HG02798 (cell line): ENCODE measurements around the gene USP32.
A peak's percentile ranks its signal among the peaks of the same experiment; 100 is the strongest.
"Not testable (repeated sequence)": the region's sequence is repeated elsewhere in the genome, so short reads cannot be mapped to it uniquely, and the experiment has no call there.

ENCODE experiments used
- ATAC-seq: cut with Tn5 transposase; IDR thresholded peaks from one replicate; pipeline ENCODE4 v1.9.1; 2021; ENCODE audit warnings: mild to moderate bottlenecking; ENCODE audit not compliant: unreplicated experiment, poor library complexity

Gene USP32, protein sequence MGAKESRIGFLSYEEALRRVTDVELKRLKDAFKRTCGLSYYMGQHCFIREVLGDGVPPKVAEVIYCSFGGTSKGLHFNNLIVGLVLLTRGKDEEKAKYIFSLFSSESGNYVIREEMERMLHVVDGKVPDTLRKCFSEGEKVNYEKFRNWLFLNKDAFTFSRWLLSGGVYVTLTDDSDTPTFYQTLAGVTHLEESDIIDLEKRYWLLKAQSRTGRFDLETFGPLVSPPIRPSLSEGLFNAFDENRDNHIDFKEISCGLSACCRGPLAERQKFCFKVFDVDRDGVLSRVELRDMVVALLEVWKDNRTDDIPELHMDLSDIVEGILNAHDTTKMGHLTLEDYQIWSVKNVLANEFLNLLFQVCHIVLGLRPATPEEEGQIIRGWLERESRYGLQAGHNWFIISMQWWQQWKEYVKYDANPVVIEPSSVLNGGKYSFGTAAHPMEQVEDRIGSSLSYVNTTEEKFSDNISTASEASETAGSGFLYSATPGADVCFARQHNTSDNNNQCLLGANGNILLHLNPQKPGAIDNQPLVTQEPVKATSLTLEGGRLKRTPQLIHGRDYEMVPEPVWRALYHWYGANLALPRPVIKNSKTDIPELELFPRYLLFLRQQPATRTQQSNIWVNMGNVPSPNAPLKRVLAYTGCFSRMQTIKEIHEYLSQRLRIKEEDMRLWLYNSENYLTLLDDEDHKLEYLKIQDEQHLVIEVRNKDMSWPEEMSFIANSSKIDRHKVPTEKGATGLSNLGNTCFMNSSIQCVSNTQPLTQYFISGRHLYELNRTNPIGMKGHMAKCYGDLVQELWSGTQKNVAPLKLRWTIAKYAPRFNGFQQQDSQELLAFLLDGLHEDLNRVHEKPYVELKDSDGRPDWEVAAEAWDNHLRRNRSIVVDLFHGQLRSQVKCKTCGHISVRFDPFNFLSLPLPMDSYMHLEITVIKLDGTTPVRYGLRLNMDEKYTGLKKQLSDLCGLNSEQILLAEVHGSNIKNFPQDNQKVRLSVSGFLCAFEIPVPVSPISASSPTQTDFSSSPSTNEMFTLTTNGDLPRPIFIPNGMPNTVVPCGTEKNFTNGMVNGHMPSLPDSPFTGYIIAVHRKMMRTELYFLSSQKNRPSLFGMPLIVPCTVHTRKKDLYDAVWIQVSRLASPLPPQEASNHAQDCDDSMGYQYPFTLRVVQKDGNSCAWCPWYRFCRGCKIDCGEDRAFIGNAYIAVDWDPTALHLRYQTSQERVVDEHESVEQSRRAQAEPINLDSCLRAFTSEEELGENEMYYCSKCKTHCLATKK (N-terminal part only)

DNA sequence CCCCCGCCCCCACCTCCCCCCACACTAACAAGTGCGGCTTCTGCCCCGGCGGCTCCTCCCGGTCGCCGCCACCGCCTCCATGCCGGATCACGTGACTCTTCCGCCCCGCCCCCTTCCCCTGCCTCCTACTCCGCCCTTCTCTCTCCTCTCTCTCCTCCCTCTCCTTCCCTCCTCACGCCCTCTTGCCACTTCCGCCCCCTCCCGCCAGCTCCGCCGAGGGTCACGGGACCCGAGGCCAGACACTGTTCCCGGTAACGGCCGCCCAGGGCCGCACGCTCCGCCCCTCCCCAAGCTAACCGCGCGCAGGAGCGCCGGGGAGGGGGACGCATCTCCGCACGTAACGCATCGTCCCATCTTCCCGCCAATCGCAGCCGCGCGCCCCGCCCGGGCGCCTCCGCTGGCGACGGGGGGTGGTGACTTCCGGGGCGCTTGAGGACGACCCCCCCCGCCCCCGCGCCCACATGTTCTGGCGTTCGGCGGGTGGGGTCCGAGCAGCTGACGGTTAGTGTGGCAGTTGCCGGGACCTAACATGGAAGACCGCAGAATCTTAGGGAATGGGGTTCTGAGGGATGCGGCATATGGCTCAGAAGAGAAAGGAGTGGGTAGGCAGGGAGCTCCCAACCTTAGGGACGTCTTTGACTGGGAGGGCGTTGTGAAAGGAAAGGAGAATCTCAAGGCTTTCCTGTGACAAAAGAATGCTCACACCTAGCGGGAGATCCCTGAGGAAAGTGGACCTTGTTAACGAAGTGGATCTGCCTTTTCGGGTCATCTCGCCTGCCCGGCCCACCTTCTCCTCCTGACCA is at the start of gene USP32:
TSS of gene USP32 (minus strand) at position 92 of the 803 bp plus-strand sequence. CDS start 194 bp downstream, outside the sequence.
- peak; percentile 94 for ATAC-seq

GRCh38 chr17:60439501-60439900 is 47.6 kb upstream of the USP32 start:
- no peak for ATAC-seq

DNA sequence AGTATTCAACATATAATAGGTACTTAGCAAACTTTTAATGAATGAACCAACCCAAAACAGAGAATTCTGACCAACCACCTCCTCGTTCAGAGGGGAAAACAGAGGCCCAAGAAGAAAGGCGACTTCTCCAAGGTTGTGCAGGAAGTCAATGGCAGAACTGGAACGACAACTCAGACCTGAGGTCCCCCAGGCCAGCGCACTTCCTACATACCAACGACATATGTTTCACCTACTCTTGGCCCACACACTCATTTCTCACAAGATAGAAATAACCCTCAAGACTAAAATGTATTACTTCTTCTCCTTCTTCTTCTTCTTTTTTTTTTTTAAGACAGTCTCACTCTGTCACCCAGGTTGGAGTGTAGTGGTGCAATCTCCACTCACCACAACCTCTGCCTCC is 44.7 kb upstream of the USP32 start:
- ATAC-seq, result no peak

- ATAC-seq, result peak; percentile 46
Measured at GRCh38 chr17:60435244-60436167, 43.6 kb upstream of the USP32 start.

- not testable (repeated sequence) for ATAC-seq
Measured at GRCh38 chr17:60433021-60433997, 41.4 kb upstream of the USP32 start.

- not testable (repeated sequence) for ATAC-seq
Measured at GRCh38 chr17:60430561-60430960, 38.6 kb upstream of the USP32 start.

DNA sequence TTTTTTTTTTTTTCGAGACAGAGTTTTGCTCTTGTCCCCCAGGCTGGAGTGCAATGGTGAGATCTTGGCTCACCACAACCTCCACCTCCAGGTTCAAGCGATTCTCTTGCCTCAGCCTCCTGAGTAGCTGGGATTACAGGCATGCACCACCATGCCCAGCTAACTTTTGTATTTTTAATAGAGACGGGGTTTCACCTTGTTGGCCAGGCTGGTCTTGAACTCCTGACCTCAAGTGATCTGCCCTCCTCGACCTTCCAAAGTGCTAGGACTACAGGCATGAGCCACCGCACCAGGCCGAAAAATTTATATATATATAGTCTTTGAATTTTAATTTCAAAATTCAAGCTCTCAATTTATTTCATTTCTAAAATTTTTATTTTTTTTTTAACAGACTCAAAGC is 36.6 kb upstream of the USP32 start:
- ATAC-seq, result not testable (repeated sequence)

GRCh38 chr17:60426596-60426995 is 34.7 kb upstream of the USP32 start:
- no peak for ATAC-seq

GRCh38 chr17:60425626-60426025 is 33.7 kb upstream of the USP32 start:
- no peak for ATAC-seq

DNA sequence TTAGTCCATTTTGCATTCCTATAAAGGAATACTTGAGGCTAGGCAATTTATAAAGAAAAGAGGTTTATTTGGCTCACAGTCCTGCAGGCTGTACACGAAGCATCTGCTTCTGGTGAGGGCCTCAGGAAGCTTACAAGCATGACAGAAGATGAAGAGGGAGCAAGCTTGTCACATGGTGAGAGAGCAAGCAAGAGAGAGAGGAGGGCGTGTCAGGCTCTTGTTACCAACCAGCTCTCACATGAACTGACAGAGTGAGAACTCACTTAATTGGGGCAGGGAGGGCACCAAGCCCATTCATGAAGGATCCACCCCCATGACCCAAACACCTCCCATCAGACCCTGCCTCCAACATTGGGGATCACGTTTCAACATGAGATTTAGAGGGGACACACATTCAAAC is 31.9 kb upstream of the USP32 start:
- no peak for ATAC-seq

DNA sequence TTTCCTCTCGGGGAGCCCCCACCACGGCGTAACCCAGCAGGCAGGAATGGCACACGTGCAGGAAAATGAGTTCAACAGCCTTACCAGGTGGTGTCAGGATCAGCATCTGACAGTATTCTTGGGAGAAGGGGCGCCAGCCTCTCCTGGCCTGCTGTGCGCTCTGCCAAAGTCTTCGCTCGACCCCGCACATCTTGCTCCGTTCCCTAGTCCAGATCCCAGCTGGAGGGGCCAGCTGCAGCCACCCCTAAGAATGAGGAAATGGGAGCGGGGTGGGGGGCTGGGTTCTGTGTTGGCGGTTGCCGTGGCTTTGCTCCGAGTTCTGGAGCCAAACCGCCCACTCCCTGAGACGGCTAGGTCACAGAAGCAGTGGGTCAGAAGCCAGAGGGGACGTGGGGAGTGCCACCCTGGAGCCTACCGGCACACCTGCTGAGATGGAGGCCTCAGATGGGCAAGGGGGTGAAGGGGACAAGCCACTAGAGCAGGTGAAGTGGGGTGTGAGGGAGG is 30.3 kb upstream of the USP32 start, which contains the start of gene CHCT1:
TSS of gene CHCT1 (plus strand) at position 328 of the 504 bp plus-strand sequence. CDS start at position 432, 104 bp downstream.
- no peak for ATAC-seq

GRCh38 chr17:60421273-60422161 is 29.6 kb upstream of the USP32 start:
- peak; percentile 92 for ATAC-seq

DNA sequence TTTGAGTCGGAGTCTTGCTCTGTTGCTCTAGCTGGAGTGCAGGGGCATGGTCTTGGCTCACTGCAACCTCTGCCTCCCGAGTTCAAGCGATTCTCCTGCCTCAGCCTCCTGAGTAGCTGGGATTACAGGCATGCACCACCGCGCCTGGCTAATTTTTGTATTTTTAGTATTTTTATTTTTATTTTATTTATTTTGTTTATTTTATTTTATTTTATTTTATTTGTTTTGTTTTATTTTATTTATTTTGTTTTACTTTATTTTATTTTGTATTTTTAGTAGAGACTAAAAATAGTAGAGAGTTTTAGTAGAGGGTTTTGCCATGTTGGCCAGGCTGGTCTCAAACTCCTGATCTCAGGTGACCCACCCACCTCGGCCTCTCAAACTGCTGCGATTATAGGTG is 27.9 kb upstream of the USP32 start:
- ATAC-seq, result not testable (repeated sequence)

GRCh38 chr17:60419003-60419402 is 27.1 kb upstream of the USP32 start:
- not testable (repeated sequence) for ATAC-seq

GRCh38 chr17:60416368-60416925 is 24.5 kb upstream of the USP32 start:
- ATAC-seq, result no peak

GRCh38 chr17:60415146-60415545 is 23.2 kb upstream of the USP32 start:
- ATAC-seq, result no peak
